Pons (tissue), 1 donor: ENCODE measurements around the gene TULP4.

Experiments
- DNase-seq: peaks from one replicate; pipeline ENCODE4 v3.0.0-alpha.2; 2016; ENCODE audit warnings: low spot score

TULP4 gene

DNA sequence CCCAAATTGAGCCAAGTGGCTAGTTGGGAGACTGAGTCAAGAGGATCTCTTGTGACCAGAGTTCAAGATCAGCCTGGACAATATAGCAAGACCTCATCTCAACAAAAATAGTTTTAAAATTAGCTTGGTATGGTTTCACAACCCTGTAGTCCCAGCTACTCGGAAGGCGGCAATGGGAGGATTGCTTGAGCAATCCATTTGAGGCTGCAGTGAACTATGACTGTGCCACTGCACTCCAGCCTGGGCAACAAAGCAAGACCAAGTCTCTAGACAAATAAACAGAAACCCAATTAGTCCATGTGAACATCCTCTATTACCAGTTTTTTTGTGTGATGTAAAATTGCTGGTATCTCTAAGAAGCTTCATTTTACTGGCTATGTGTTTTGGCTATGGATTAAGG is 106.2 kb downstream of the TULP4 start:
- no peak for DNase-seq

DNA sequence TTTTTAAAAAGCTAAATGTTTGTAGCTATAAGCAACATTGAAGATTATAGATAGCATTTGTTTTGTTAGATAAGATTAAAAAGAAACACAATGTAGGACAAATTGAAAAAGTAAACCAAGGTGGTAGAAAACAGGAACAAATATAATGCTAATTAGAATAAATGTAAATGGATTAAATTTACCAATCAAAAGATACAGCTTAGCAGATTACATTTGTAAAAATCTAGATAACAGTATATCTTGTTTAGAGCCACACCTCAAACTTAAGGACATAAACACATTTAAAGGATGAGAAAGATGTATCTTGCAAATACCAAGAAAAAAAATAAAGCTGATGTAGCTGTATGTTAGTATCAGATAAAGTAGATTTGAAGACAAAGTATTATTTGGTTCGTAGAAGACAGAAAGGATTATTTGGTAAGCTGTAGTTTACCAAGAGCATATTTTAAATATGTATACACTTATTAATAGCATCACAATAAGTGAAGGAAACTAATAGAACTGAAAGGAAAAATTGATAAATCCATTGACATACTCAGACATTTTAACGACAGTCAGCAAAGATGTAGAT is 107.2 kb downstream of the TULP4 start:
- no peak for DNase-seq

DNA sequence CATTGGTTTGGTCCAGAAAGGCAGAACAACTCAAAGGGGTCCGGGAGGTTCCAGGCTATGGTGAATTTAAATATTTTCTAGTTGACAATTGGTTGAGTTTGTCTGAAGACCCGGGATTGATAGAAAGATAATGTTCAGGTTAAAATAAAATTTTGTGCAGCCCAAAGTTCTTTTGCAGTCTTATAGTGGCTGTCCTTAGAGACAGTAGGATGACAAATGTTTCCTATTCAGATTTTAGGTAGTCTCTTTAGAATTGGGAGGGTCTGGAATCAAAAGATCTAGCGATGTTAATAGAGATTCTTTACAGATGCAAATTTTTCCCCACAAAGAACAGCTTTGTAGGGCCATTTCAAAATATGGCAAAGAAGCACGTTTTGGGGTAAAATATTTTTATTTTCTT is 109.1 kb downstream of the TULP4 start:
- DNase-seq = no peak

DNA sequence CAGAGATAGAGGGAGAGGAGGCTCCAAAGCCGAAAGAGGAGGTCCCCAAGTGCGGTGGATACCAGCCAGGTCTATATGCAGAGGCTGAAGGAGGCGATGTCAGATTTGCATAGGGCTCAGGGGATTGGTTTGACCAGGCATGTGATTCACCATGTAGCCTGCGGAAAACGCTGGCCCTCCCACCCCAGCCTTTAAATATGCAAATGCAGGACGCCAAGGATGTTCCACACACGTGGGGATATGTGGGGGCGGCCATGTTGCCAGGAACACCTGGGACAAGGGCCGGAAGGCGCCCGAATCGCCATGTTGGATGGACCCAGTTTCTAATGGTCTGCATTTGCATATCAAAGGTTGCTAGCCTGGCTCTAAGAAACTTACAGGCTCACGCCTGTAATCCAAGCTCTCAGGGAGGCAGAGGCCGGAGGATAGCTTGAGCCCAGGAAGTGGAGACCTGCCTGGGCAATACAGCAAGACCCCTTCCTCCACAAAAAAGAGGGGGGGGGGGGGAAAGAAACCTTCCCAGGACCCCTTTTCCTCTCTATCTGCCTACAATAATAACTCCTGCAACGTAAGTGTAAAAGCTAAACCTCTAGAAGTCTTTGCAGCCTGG is 110.5 kb downstream of the TULP4 start:
- DNase-seq = no peak

DNA sequence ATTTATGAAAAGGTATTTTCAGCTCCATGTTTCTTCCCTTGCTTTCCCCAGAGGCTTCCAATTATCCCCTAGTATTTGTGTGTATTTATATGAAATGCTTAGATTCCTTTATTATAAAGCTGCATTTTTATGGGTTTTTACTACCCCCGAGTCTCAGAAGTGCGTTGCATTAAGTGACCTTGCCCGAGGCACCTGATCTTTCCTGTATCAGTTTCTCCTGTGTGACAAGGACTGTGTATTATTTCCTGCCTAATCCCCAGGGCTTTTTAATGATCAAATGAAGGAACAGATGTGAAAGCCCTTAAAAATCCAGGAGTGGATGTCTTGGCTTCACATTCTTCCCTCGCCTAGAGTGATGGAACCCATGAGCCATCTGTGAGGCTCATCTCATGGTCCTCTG is 118.8 kb downstream of the TULP4 start:
- no peak for DNase-seq

GRCh38 chr6:158431560-158431959 is 119.3 kb downstream of the TULP4 start:
- no peak for DNase-seq

GRCh38 chr6:158437571-158437970 is 125.3 kb downstream of the TULP4 start:
- no peak for DNase-seq

DNA sequence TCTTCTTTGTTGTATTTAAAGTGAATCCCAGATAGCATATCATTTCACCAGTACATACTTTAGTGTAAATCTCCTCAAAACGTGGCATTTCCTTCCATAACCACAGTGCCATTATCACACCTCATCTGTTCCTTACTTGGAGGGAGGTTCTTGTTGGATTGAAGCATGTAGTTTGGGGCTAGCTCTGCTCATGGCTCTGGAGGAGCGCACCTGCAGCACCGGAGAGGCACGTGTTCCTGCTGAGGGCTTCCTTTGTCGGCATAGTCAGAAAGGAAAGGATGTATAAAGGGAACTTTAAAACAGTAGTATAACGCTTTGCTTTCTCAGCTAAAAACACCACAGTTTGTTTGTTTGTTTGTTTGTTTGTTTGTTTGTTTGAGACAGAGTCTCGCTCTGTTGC is 126.0 kb downstream of the TULP4 start:
- no peak for DNase-seq

- no peak for DNase-seq
Observed at GRCh38 chr6:158439255-158439654, 127.0 kb downstream of the TULP4 start.

DNA sequence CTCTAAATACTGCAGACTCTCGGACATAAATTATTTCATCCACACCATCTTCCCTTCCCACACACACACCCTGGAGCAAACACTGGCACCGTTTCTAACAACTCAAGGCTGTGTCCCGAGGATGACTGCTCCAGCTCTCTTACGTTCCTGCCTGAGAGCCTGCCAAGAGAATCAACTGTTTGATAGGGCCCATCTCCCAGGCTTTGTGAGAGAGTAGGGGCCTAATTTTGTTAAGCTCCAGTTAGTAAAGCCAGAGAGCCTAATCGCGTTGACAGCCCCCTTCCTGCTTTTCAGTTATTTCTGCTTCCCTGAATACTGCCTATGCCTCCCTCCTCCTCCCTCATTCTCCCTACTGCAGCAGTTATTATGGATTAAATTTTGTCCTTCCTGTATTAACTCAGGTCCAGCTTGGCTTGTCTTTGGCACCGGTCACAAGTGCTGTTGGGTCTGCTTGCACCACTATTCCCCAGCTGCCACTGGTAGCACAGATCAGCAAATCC is 129.5 kb downstream of the TULP4 start:
- DNase-seq = peak; percentile 70

GRCh38 chr6:158442306-158442705 is 130.0 kb downstream of the TULP4 start:
- no peak for DNase-seq

DNA sequence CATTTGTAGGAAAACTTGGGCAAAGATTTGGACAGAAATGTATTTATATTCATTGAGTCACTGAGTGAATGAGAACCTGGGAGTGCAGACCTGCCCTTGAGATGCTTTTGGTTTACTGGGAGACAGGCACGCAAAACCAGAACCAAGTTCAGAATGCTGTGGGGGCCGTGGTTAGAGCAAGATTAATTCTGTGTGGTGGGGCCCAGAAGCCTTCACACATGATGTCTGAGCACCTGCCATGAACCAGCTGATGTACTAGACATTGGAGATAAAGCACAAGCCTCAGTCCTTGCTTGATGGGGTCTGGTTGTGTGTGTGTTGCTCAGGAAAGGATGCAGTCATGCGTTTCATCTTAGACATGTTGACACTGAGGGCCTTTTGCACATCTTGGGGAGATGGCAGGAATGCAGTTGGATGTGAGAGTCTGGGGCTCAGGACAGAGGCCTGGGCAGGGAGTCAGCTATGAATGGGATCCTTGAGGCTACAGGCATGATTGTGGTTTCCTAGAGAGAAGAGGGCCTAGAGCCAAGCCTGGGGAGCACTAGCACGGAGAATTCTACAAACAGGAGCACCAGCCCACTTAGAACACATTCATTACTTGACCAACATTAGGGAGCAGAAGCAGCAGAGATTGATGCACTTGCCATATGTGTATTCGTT is 133.3 kb downstream of the TULP4 start:
- peak; percentile 38 for DNase-seq

DNA sequence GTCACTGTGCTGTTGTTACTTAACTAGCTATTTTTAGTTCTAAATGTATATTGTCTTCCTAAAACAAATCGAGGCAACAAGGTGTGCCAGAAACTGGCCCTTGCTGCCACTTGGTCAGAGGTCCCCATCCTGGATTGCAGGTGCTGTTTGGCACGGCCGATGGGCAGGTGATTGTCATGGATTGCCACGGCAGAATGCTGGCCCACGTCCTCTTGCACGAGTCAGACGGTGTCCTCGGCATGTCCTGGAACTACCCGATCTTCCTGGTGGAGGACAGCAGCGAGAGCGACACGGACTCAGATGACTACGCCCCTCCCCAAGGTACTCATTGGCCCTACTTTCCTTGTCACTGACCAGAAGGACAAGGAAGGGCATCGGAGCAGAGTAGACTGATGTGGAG is 136.6 kb downstream of the TULP4 start:
- DNase-seq = no peak

DNA sequence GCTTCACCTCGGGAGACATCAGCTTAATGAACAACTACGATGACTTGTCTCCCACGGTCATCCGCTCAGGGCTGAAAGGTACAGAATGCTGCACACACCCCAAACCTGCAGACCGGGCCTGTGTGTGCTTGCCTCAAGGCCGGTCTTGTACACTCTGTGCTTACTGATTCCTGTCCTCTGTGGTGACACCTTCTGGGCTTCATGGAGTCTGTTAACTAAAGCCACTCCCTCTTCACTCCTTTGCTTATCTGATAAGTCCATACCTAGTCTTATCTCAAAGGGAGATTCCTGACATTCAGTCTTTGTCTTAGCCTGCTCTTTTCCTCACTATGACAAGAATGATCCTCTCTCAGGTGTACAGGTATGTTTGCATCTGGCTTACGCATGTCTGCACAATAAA is 139.9 kb downstream of the TULP4 start:
- no peak for DNase-seq

- no peak for DNase-seq
Observed at GRCh38 chr6:158457131-158457530, 144.9 kb downstream of the TULP4 start.

- DNase-seq = peak; percentile 30
Observed at GRCh38 chr6:158457616-158458278, 145.5 kb downstream of the TULP4 start.

DNA sequence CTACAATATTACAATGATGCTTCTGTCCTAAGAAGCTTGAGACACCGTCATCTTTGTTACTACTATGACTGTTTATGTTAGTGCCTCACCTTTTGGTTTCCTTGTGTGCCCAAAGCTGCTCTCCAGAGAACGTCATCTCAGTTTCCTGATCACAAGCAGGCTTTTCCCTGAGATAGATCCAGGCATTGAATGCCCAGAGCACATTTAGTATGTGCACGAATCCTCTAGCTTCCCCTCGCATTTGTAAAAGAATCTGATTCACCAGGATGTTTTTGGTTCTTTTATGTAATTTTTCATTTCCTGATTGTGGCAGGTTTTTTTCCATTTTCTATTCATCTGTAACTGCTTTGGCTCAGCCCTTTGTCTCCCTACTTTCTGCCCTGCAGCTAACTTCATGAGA is 147.5 kb downstream of the TULP4 start:
- DNase-seq = no peak

DNA sequence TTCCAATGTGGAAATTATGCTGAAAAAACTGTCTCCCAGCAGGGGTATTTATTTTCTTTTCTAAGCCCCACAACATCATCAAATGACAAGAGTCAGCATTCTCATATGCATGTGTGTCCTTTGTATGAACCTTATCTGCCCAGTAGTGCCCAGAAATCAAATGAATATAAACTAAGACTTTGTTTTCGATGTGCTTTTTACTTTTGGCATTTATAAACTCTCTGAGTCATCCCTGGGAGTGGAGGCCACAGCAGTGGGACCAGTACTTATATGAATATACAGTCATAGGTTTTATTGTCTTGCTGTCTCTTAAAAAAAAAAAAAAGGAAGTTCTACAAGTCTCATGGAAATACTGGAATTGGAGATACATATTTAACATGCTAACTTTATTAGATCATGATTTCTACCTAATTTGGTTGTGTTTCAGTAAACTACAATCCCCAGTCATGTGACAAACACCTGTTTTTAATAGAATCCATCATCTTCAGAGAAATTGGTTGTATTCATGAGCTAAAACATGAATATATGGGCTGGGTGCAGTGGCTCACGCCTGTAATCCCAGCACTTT is 148.4 kb downstream of the TULP4 start:
- no peak for DNase-seq

DNA sequence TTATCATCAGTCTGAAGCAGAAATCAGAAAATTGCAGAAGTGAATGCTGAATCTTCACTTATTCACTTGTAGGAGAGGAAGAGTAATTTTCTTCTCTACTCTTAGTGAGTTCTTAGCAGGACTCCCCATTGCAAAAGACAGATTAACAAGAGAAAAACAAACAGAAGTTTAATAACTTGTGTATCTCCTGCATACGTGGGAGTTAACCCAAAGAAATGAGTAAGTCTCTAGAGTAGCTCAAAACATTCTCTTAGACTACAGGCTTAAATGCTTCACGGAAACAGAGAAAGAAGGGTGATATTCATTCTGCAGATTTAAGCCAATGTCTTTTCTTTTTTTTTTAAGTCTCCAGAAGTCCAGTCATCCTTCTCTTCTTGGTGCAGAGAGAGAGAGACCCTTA is 149.7 kb downstream of the TULP4 start:
- DNase-seq = no peak

DNA sequence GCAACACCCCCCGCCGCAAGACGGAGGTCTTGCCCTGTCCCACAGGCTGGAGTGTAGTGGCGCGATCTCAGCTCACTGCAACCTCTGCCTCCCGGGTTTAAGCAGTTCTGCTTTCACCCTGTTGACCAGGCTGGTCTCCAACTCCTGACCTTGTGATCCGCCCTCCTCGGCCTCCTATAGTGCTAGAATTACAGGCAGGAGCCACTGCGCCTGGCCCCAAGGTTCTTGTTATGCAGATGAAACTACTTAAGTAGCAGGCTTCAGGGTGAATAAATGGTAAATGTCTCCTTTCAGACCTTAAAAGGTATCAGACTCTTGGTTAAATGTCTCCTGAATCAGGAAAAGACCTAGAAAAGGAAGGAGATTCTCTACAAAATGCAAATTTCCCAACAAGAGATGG is 152.2 kb downstream of the TULP4 start:
- DNase-seq = no peak

DNA sequence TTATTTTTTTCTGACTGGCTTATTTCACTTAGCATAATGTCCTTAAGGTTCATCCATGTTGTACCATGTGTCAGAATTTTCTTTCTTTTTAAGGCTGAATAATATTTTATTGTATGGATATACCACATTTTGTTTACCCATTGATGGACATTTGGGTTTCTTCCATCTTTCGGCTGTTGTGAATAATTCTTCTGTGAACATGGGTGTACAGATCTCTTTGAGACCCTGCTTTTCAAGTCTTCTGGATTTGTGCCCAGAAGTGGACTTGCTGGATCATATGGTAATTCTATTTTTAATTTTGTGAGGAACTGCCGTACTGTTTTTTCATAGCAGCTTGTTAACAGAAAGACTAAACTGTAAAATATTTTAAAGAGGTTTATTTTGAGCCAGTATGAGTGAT is 153.0 kb downstream of the TULP4 start:
- no peak for DNase-seq

DNA sequence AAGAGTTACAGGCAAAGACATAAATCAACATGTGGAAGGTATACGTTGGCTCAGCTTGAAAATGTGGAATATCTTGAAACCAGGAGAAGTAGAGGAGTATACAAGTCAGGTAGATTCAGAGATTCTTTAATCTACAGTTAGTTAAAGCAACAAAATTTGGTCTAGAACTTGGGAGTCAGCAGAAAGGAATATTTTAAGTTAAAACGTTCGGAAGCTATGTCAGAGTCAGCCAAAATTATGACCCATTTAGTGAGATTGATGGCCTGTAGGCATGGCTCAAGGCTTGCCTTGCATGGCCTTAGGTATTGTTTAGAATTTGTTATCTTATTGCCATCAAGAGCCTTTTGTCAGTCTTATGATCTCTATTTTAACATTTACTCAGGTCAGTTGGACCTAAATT is 153.5 kb downstream of the TULP4 start:
- no peak for DNase-seq

- no peak for DNase-seq
Observed at GRCh38 chr6:158467923-158468322, 155.7 kb downstream of the TULP4 start.
